Uterus (tissue), 2 donors: Measurements from ENCODE around the gene SCFD2.

Source experiments
- CTCF ChIP-seq, 4 experiments: fragments of 200-600 bp in 2 of 4; fragments of 450-650 bp in 2 of 4; sonication (generic) in 2 of 4; IDR thresholded peaks; one replicate each; pipeline ENCODE4 v1.5.1; 2016 to 2019; ENCODE audit warnings: antibody characterized with exemption in 4 of 4, mild to moderate bottlenecking in 2 of 4, moderate library complexity in 1 of 4
- POLR2A ChIP-seq, 2 donors: fragments of 450-650 bp; IDR thresholded peaks; one replicate each; pipeline ENCODE4 v1.6.1; 2016; ENCODE audit warnings: antibody characterized with exemption in 2 of 2, mild to moderate bottlenecking in 1 of 2, moderate library complexity in 1 of 2

GRCh38 chr4:53141308-53141707, 224.6 kb downstream of the SCFD2 start:
- TF ChIP-seq CTCF (IDR thresholded peaks at IDR 0.05): no peak
- no peak for TF ChIP-seq POLR2A (IDR thresholded peaks at IDR 0.05)
